Measurements from ENCODE around the gene C11orf97.
"Not testable (repeated sequence)": the region's sequence is repeated elsewhere in the genome, so short reads cannot be mapped to it uniquely, and the experiment has no call there.

The C11orf97 gene

GRCh38 chr11:94568717-94569116 lies 56.5 kb downstream of the C11orf97 start:
- no peak overlapping the region for H3K4me3 ChIP-seq (ENCODE audit: low read length)
- H3K36me3 ChIP-seq (ENCODE audit: control insufficient read depth, low read length), result no peaks in the 10 kb centered on the region
- no peaks in the 10 kb centered on the region for H4K20me1 ChIP-seq (ENCODE audit: control insufficient read depth, insufficient read depth, low read depth, low read length)
- H3K4me2 ChIP-seq (ENCODE audit: low read length), result no peak overlapping the region
- H3K27ac ChIP-seq (ENCODE audit: low read depth, low read length), result no peak overlapping the region
- no peaks in the 10 kb centered on the region for H3K27me3 ChIP-seq (ENCODE audit: control insufficient read depth, low read length)
- H3K4me1 ChIP-seq (ENCODE audit: control insufficient read depth, low read length), result no peaks in the 10 kb centered on the region
- TF ChIP-seq EZH2phosphoT487 (IDR thresholded peaks at IDR 0.05; ENCODE audit: borderline replicate concordance, low read length), result no peak
- TF ChIP-seq CTCF (IDR thresholded peaks at IDR 0.05; ENCODE audit: low read depth, low read length, poor library complexity, severe bottlenecking), result no peak
- H3K9me2 ChIP-seq (replicated peaks; ENCODE audit: control insufficient read depth, low read length), result no peaks in the 10 kb centered on the region
- no peaks in the 10 kb centered on the region for H3K9me3 ChIP-seq (ENCODE audit: control insufficient read depth, insufficient read depth, low read length)
- no peaks in the 10 kb centered on the region for H3F3A ChIP-seq (ENCODE audit: control insufficient read depth, insufficient read depth)
- no peaks in the 10 kb centered on the region for H3K79me2 ChIP-seq (ENCODE audit: control insufficient read depth, low read length)

GRCh38 chr11:94572975-94573374 lies 60.7 kb downstream of the C11orf97 start:
- not testable (repeated sequence) for H3K9me3 ChIP-seq (ENCODE audit: control insufficient read depth, insufficient read depth, low read length); H3K27ac ChIP-seq (ENCODE audit: low read depth, low read length); H3K27me3 ChIP-seq (ENCODE audit: control insufficient read depth, low read length); H3K4me3 ChIP-seq (ENCODE audit: low read length); H3K4me1 ChIP-seq (ENCODE audit: control insufficient read depth, low read length); H3F3A ChIP-seq (ENCODE audit: control insufficient read depth, insufficient read depth); H3K4me2 ChIP-seq (ENCODE audit: low read length); H3K36me3 ChIP-seq (ENCODE audit: control insufficient read depth, low read length); H4K20me1 ChIP-seq (ENCODE audit: control insufficient read depth, insufficient read depth, low read depth, low read length); H3K79me2 ChIP-seq (ENCODE audit: control insufficient read depth, low read length); H3K9me2 ChIP-seq (replicated peaks; ENCODE audit: control insufficient read depth, low read length)

- Histone ChIP-seq H3F3A (ENCODE audit: control insufficient read depth, insufficient read depth) (no peaks in the 10 kb centered on the region), H4K20me1 (ENCODE audit: control insufficient read depth, insufficient read depth, low read depth, low read length) (no peaks in the 10 kb centered on the region), H3K27me3 (ENCODE audit: control insufficient read depth, low read length) (peaks cover 6% of the 10 kb centered on the region), H3K79me2 (ENCODE audit: control insufficient read depth, low read length) (no peaks in the 10 kb centered on the region), H3K27ac (ENCODE audit: low read depth, low read length) (no peak overlapping the region), H3K9me2 (replicated peaks; ENCODE audit: control insufficient read depth, low read length) (no peaks in the 10 kb centered on the region), H3K4me3 (ENCODE audit: low read length) (no peak overlapping the region), H3K4me1 (ENCODE audit: control insufficient read depth, low read length) (no peaks in the 10 kb centered on the region), H3K36me3 (ENCODE audit: control insufficient read depth, low read length) (no peaks in the 10 kb centered on the region), H3K9me3 (ENCODE audit: control insufficient read depth, insufficient read depth, low read length) (no peaks in the 10 kb centered on the region), H3K4me2 (ENCODE audit: low read length) (no peak overlapping the region)
- no peak for TF ChIP-seq CTCF (IDR thresholded peaks at IDR 0.05; ENCODE audit: low read depth, low read length, poor library complexity, severe bottlenecking)
- TF ChIP-seq EZH2phosphoT487 (IDR thresholded peaks at IDR 0.05; ENCODE audit: borderline replicate concordance, low read length), result no peak
These were observed 62.1 kb downstream of the C11orf97 start for GRCh38 chr11:94574193-94574961.

- TF ChIP-seq EZH2phosphoT487 (IDR thresholded peaks at IDR 0.05; ENCODE audit: borderline replicate concordance, low read length), result no peak
- TF ChIP-seq CTCF (IDR thresholded peaks at IDR 0.05; ENCODE audit: low read depth, low read length, poor library complexity, severe bottlenecking), result no peak
- H4K20me1 ChIP-seq (ENCODE audit: control insufficient read depth, insufficient read depth, low read depth, low read length), result no peaks in the 10 kb centered on the region
- H3K27me3 ChIP-seq (ENCODE audit: control insufficient read depth, low read length), result peaks cover 6% of the 10 kb centered on the region
- H3K36me3 ChIP-seq (ENCODE audit: control insufficient read depth, low read length), result no peaks in the 10 kb centered on the region
- no peaks in the 10 kb centered on the region for H3K4me1 ChIP-seq (ENCODE audit: control insufficient read depth, low read length)
- no peak overlapping the region for H3K4me2 ChIP-seq (ENCODE audit: low read length)
- no peaks in the 10 kb centered on the region for H3K79me2 ChIP-seq (ENCODE audit: control insufficient read depth, low read length)
- H3K9me2 ChIP-seq (replicated peaks; ENCODE audit: control insufficient read depth, low read length), result no peaks in the 10 kb centered on the region
- no peak overlapping the region for H3K27ac ChIP-seq (ENCODE audit: low read depth, low read length)
- H3K9me3 ChIP-seq (ENCODE audit: control insufficient read depth, insufficient read depth, low read length), result no peaks in the 10 kb centered on the region
- H3F3A ChIP-seq (ENCODE audit: control insufficient read depth, insufficient read depth), result no peaks in the 10 kb centered on the region
- H3K4me3 ChIP-seq (ENCODE audit: low read length), result no peak overlapping the region
These were observed 64.0 kb downstream of the C11orf97 start for GRCh38 chr11:94576306-94576705.
